ENCODE data around the gene SLC22A8.
"Not testable (repeated sequence)": the region's sequence is repeated elsewhere in the genome, so short reads cannot be mapped to it uniquely, and the experiment has no call there.

SLC22A8 gene, protein sequence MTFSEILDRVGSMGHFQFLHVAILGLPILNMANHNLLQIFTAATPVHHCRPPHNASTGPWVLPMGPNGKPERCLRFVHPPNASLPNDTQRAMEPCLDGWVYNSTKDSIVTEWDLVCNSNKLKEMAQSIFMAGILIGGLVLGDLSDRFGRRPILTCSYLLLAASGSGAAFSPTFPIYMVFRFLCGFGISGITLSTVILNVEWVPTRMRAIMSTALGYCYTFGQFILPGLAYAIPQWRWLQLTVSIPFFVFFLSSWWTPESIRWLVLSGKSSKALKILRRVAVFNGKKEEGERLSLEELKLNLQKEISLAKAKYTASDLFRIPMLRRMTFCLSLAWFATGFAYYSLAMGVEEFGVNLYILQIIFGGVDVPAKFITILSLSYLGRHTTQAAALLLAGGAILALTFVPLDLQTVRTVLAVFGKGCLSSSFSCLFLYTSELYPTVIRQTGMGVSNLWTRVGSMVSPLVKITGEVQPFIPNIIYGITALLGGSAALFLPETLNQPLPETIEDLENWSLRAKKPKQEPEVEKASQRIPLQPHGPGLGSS

DNA sequence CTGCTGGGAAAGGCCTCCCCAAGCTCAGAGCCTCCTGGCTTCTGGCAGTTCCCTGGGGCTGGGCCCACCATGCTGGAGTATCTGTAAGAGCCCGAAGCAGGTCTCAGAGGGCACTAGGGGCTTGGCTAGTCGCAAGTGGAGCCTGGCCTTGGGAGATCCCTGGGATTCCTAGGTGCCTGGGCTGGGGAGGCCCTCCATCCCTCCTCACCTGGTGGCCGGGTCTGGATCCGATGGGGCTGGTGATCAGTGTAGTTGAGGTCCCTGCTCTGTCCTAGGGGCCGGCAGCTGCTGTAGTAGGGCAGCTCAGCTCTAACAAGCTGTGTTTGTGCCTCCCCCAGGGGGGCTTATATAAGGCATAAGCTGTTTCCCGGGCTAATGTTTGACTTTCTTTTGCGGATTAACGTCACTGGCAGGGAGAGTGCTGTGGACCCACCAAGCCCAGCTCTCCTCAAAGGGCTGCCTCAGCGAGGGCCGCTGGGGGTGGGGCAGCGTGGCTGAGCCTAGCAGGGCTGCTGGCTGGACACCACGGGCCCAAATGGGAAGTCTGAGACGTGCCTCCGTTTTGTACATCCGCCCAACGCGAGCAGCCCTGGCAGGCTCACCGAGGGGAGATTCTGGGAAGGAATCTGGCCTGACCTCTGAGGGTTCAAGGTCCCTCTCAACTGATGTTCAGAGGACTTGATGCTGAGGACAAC, at the start of gene SLC22A8:
TSS of gene SLC22A8 (minus strand) at position 321 of the 695 bp plus-strand sequence. CDS start 883 bp downstream, outside the sequence.
- DNase-seq: peak; percentile 39

DNA sequence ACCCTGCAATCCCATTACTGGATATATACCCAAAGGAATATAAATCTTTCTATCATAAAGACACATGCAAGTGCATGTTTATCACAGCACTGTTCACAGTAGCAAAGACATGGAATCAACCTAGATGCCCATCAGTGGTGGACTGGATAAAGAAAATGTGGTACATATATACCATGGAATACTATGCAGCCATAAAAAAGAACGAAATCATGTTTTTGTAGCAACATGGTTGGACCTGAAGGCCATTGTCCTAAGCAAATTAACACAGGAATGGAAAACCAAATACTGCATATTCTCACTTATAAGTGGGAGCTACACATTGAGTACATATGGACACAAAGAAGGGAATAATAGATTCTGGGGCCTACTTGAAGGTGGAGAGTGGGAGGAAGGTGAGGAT, 30.6 kb upstream of the SLC22A8 start:
- DNase-seq: not testable (repeated sequence)

DNA sequence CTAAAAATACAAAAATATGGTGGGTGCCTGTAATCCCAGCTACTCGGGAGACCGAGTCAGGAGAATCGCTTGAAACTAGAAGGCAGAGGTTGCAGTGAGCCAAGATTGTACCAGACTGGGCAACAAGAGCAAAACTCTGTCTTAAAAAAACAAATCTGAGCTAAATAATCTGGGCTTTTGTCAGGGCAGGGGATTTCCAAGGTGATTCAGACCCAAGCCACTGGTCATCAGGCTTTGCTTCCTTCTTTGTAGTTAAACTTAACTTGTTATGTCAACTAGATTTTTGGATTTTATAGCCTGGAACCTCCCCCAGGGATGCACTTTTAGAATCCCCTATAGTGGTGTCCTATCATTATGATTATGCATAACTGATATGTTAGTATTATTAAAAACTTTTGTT, 27.0 kb upstream of the SLC22A8 start:
- no peak for DNase-seq

DNA sequence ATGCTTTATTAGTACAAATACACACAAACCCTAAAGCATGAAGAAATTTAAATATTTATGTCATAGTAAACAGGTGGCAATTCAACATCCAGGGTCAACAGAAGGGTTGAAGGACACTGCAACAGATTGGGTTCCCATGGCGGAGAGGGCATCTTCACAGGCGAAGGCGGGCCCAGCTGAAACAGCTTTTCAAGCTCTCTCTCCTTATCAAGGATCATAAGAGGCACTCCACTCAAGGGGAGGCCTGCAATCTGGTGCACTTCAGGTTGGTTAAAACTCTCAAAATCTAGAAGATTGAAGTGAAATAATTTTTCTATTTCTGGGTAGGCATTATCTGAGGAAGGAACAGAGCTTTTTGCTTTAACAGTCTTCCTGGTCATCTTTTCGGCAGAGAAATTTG, 16.8 kb upstream of the SLC22A8 start:
- DNase-seq: no peak

DNA sequence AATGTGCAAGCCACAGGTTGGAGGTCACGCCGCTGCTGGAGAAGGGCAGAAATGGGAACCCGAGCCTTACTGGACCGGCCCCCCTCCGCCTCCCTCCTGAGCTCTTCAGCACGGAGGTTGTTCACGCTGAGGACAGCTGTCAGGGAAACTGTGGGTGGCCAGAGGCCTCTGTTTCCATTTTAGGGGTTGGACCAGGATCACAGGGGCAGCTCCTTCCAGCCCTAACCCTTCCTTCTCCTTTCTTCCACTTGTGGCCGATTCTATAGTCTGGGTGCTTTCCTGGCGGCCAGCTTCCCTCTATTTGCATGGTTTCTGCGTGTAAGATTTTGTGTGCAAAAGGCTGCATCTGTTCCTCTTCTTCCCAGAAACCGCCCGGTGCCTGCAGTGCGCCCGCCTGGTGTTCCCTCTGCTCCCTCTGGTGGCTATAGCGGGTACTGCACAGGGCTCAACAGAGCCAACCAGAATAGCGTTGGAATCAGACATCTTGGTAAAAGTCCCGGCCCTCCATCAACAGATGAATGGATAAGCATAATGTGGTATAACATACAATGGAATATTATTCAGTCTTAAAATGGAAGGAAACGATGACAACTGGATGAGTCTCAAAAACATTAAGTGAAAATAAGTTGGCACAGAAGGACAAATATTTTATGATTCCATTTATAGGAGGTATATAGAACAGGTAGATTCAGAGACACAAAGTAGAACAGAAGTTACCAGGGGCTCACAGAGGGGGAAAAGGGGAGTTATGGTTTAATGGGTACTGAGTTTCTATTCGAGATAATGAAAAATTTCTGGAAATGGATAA, 8.4 kb upstream of the SLC22A8 start:
- DNase-seq: peak; percentile 92

DNA sequence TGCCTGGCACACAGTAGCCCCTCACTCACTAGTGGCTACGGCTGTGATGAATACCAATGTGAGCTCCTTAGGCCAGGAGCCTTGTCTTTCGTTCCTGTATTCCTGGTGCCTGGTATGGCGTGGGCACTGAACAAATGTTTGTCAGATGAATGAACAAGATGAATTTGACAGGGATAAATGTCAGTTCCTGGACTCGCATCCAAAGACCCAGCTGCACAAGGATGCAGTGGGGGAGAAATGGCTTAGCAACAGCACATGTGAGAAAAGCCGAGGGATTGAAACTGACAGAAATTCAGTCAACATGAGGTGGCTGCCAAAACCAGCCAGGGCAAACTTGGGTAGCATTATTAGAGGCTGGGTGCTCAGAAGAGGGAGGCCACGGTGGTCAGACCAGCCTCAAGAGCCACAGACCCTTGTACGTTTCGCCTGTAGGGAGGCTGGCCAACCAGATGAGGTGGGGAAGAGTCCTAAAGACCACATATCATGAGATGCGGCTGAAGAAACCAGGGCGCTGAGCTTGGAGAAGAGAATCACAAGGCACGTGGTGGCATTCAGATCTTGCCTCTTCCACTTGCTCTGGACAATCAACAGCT, 7.7 kb upstream of the SLC22A8 start:
- no peak for DNase-seq

DNA sequence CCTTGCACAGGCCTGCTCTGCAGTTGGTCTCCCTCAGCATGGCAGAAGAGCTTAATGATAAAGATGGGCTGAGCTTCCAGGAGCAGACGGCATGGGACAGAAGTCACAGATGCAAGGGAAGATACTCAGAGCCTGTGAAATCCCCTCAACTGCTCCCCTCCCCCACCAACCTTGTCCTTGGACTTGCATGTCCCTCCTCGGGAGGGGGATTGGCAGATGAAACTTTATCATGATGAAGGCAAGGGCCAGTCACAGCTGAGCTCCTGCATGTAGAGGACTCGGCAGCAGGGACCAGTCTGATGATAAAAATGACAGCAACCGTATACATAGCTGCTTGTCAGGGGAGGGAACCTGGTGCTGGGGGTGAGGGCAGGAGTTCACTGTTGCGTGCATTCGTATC, 6.8 kb upstream of the SLC22A8 start:
- DNase-seq: no peak

DNA sequence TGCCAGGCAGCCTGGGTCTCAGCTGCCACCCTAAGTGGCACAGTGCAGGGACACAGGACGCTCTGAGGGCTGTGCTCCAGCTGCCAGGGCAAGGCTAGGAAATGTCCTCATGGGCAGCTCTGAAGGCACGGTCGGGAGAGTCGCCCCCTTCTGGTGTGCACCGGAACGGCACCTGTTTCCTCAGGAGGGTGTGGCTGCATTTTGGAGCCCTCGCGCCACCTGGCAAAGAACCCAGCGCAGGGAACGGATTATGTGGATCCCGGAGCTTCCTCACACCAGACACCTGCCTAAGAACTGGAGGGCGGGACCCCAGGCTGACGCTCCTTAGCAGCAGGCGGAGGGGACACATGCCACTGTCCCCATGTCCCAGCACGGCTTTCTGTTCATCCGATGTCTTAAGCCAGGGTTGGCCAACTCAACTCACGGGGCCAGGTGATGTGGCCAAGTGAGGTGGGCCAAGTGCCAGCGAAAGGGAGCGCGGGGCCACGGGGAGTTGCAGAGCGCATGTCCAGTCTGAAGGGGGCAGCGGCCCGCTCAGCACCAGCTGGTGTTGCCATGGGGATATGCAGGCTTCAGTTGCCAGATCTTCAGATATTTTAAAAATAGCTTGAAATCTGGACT, 5.1 kb upstream of the SLC22A8 start:
- no peak for DNase-seq

DNA sequence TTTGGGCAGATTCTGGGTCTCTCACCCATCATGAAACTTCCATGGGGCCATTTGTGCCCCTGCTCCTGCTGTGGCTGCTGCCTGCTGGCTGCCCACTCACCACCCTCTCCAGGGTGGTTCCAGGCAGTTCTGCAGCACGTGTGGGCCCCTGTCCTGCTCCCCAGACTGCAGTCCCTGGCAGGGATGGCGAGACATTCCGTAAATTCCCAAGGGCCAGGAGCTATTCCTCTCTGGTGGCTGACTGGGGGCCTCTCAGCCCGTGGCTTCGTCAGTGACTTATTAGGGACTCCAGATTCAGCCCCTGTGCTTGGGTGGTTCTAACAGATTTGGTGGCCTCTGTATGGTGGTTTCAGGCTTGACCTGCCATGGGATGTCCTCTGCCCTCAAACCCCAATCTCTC, 3.9 kb upstream of the SLC22A8 start:
- DNase-seq: no peak

DNA sequence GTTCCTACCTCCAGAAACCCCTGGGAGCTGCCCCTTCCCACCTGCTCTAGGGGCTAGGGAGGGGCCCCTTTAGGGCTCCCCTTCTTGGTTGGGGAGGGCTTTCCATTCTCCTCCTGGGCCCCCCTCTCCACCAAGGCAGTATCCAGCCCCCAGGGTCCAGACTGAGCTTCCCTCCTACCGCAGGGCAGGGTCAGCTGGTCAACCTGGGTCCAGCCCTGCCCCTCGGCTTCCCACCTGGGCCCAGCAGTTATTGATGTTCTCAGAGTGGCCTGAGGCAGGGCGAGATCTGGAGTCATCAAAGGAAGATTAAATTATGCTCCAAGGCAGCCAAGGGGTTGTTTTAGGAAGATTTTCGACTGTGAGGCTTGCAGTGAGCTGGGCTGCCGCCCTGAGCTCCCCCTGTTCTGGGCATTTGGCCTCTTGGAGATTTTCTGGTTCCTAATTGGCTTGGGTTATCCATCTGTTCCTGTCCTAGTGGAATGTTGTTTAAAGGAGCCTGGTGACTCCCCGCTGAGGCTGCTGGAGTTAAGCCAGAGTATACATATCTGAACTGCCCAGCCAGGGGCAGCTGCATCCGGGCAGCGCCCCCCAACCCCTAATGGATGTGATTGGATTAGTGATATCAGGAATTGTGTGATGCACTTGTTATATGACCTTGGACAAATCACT, 1.8 kb upstream of the SLC22A8 start:
- no peak for DNase-seq

DNA sequence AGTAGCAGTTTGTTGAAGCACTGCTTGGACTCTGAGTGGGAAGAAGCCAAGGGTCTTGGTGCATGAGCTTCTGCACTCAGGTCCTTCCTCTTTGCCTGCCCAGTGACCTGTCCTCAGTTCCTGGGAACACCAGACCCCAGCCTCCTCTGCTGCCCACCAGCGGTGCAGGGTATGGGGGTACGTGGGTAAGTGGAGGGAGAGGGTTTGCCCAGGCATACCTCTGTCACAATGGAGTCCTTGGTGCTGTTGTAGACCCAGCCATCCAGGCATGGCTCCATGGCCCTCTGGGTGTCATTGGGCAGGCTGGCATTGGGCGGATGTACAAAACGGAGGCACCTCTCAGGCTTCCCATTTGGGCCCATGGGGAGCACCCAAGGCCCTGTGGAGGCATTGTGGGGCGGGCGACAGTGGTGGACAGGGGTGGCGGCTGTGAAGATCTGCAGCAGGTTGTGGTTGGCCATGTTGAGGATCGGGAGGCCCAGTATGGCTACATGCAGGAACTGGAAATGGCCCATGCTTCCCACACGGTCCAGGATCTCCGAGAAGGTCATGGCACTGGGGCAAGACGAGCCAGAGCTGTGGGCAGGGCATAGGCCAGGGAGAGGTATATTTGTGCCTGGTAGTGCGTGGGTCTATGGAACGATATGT, 1.1 kb downstream of the SLC22A8 start:
- DNase-seq: no peak

DNA sequence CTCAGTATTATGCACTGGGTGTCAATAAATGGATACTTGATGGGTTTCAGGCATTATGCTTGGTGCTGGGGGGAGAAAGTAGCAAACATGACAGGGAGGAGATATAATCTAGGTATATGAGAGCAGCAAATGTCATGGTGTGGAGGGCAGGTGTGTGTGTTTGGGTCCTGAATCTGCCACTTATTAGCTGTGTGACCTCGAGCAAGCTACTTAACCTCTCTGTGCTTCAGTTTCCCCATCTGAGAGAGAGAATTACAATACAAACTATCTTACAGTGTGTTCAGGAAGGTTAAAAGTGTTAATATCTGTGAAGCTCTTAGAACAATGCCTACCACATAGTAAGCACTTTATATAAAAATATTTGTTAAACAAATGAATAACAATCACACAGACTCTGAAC, 2.8 kb downstream of the SLC22A8 start:
- DNase-seq: no peak

DNA sequence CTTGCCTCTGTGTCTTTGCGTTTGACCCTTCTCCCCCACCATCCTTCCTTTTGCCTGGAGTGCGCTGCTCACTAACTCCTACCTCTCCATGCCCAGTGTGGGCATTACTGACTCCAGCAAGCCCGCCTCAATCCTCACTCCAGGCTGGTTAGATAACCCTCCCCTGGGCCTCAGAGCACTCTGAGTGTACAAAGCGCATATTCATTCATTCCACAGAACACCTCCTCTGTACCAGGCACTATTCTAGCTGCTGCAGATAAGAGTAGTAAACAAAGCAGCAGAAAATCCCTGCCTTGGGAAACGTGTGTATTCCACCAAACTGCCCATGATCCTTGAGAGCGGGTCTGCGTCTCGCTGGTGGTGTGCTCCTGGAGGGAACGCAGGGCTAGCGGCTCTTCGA, 3.2 kb downstream of the SLC22A8 start:
- no peak for DNase-seq

DNA sequence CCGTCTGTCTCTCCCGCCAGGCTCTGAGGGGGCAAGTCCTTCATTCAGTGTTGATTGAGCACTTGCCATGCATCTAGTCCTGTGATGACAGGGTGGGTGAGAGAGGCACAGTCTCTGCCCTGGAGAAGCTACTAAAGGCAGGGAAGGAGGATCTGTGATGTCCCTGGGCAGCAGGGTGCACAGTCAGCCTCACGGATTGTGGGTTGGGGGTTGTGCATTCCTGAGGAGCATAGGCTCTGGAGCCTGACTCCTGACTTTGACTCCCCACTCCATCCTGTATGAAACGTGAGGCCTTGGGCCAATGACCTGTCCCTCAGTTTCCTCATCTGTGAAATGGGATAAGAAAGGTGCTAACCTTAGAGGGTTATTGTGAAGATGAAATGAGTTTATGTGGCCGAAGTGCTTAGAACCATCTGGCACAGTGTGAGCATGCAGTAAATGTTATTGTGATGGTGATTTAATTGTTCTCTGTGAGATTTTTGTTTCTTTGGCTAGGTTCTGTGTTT, 4.7 kb downstream of the SLC22A8 start:
- no peak for DNase-seq

DNA sequence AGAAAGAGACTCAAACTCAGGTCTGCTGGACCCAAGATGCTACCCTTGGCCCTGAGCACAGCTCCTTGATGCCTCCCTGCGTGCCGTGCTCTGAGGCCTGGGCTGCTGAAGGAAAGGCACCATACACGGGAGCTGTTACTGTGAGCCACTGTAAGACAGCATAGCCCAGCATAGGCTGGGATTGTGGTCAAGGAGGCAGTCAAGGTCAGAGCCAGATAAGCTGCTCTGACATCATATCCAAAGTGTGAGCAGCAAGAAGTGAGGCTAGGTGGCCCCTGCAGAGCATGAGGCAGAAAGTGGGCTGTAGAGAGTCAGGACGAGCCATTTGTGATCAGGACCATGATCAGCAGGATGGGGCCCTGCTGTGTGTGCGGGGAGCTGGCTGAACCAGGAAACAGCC, 7.7 kb downstream of the SLC22A8 start:
- no peak for DNase-seq

DNA sequence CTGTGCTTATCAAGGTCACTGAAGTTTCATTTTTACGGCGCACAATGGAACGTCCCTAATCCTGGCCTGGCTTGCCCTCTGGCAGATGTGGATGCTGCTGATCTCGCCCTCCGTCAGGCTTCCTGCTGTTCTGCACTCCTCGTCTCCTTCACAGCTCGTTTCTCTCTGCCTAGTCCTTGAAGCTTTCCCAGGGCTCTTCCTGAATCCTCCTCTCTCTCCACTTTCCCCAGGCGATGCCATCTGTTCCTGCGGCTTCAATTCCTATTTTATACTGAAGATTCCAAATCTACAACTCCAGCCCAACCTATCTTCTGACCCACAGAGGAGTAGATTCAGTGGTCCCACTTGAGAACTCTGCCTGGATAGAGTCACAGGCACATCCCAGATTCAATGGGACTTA, 14.2 kb downstream of the SLC22A8 start:
- DNase-seq: no peak

DNA sequence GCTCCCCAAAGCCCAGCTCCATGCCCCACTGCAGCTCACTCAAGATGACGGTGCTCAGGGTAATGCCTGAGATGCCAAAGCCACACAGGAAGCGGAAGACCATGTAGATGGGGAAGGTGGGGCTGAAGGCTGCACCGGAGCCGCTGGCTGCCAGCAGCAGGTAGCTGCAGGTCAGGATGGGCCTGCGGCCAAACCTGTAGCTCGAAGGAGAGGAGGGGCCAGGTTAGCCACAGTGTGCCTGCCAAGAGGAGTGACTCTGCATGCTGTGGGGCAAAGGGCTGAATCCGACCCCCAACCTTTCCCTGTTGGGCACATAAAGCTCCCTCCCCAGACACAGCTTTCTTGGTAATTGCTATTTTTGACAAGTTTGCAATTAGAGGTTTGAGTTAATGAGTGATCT, 16.0 kb downstream of the SLC22A8 start:
- no peak for DNase-seq

DNA sequence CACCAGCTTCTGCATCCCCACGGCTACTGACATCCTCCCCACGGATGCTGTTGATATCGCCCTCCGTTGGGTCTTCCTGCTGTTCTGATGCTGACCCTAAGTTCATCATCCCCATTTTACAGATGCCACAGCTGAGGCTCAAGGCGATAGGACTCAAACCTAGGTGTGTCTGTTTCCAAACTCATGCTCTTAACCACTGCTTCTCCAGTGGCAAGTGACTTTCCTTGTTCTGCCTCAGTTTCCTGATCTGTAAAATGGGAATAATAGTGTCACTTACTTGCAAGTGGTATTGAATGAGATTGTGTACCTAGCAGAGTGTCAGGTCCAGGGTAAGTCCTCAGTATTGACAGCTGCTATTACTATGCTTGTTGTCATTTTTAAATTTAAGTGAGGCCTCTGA, 16.5 kb downstream of the SLC22A8 start:
- DNase-seq: no peak

DNA sequence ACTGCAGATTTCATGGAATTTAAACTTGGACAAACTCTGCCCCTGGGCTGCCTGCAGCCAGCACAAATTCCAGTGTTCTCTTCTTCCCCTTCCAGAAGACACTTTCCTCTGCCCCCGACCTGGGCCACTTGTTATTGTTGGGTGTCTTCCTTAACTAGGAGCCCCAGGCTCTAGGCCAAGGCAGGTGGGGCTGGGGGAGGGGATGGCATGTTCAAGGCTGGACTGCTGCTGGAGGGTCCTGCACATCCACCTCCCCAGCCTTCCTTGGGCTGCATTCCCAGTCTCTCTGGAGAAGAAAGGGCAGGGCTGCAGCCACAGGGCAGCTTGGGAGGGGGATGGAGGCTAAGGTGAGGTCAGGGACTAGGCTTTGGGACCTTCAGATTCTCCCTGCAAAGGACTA, 19.4 kb downstream of the SLC22A8 start:
- DNase-seq: no peak

DNA sequence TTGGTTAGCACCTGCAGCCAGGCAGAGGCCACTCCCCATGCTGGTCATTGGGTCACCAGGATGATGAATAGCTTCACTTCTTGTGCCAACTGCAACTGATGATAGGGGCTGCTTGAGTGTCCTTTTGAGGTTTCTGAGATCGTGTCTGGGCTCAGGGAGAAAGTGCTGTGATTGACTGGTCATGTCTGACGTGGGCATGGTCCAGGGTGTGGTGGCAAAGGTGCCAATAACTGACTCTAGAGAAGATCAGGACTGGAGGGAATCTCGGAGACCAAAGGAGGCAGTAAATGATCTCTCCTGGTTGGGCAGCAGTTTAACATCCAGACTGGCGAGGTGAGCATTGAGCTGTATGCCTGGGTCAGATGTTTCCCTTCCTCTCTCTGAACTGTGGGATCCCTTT, 20.9 kb downstream of the SLC22A8 start:
- DNase-seq: no peak

DNA sequence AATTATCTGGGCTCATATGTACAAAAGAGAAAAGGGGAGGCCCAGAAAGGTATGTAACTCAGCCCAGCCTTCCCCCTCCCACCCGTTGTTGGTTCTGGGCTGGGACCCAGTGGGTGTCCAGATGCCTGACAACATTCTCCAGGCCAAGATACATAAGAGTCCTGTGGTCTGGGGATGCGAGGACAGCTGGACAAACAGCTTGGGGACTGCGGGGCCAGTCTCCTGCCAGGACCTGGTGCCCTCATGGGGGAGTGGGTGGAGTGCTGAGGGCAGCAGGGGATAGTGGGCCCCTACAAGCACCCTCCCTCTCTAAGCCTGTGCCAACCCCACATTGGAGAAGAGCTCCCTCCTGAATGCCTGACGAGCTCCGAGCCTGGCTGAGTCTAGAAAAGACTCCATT, 27.4 kb downstream of the SLC22A8 start:
- DNase-seq: no peak

All from femur (tissue), 1 donor.